ENCODE data around the gene ALOX12B. TPM values are rescaled to one million over a fixed set of nuclear protein-coding genes. Genes with fewer than 3 reads are reported as not detected.

ALOX12B gene
- total RNA-seq, 1 experiment from 2014 or later: not detected

DNA sequence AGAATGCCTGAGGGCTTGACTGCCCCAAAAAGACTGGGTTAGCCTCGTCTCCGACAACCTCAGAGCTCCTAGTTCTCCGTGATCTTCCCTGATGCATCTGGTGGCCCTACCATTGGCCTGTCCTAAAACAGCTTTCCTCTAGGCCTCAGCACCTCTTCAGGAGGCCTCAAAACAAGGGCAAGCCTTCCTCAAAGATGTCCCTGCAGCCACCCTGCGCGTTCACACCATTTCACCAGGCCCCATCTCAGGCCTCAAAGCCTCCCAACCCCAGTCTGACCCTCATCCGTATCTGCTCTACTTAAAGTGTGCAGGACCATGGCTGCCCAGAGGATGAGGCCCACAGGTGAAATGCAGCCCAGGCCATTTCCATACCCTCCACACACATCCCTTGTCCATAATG is 23.4 kb upstream of the ALOX12B start:
- no peaks in the 10 kb centered on the region for H3K36me3 ChIP-seq (ENCODE audit: low read depth)
- no peaks in the 10 kb centered on the region for H3K9me3 ChIP-seq (ENCODE audit: insufficient read depth, low read depth)
- no peaks in the 10 kb centered on the region for H3K79me2 ChIP-seq (ENCODE audit: low read depth)
- ChIA-PET CTCF (interaction anchor here (0.6 to 0.9 kb wide), 3 partner anchors 20 to 890 kb away, joined by 3 read pairs; no protein-coding TSS in a partner anchor), POLR2A (ENCODE audit: unreplicated experiment) (no interaction called here)
- no peaks in the 10 kb centered on the region for H3K27me3 ChIP-seq (ENCODE audit: insufficient read depth, low read depth)
- TF ChIP-seq, protein P1, sequence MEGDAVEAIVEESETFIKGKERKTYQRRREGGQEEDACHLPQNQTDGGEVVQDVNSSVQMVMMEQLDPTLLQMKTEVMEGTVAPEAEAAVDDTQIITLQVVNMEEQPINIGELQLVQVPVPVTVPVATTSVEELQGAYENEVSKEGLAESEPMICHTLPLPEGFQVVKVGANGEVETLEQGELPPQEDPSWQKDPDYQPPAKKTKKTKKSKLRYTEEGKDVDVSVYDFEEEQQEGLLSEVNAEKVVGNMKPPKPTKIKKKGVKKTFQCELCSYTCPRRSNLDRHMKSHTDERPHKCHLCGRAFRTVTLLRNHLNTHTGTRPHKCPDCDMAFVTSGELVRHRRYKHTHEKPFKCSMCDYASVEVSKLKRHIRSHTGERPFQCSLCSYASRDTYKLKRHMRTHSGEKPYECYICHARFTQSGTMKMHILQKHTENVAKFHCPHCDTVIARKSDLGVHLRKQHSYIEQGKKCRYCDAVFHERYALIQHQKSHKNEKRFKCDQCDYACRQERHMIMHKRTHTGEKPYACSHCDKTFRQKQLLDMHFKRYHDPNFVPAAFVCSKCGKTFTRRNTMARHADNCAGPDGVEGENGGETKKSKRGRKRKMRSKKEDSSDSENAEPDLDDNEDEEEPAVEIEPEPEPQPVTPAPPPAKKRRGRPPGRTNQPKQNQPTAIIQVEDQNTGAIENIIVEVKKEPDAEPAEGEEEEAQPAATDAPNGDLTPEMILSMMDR (conservative IDR thresholded peaks at IDR 0.05): no peak
- TF ChIP-seq EZH2 (IDR thresholded peaks at IDR 0.05; ENCODE audit: low read depth): no peak
- H3K9me2 ChIP-seq (ENCODE audit: insufficient read depth): no peaks in the 10 kb centered on the region
- H3K4me2 ChIP-seq: no peak overlapping the region
- no peak overlapping the region for H2AFZ ChIP-seq
- DNase-seq: no peak
- H3K4me1 ChIP-seq (replicated peaks; ENCODE audit: insufficient read depth): no peaks in the 10 kb centered on the region
- intact Hi-C loops (cut with micrococcal nuclease; ENCODE audit: unreplicated experiment): loop anchor here (2.0 kb wide), 1 partner anchor 30 kb away; no protein-coding TSS in a partner anchor
- H3K27ac ChIP-seq: no peak overlapping the region
- no peaks in the 10 kb centered on the region for H3F3A ChIP-seq (ENCODE audit: insufficient read depth, low read depth)
- no peaks in the 10 kb centered on the region for H4K20me1 ChIP-seq (ENCODE audit: insufficient read depth)
- BruUV-seq (replicated peaks): no TSS peak
- no peak overlapping the region for H3K4me3 ChIP-seq

DNA sequence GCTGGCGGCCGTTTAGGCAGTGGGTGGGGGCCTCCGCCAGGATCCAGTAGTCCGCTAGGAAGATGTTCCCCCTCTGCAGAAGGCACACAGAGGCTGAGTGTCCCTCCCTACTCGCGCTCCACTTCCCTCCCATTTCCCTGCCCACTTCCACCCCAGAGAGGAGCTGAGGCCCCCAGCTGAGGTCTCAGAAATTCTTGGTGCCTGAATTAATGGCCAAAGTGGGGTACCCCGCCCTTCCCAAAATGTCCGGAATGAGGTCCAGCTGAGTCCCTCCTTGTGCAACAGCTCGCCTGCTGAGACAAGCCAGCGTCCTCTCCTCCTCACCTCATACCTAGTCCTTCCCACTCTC is 22.9 kb upstream of the ALOX12B start:
- Histone ChIP-seq H3K27me3 (ENCODE audit: insufficient read depth, low read depth) (no peaks in the 10 kb centered on the region), H2AFZ (no peak overlapping the region), H3K36me3 (ENCODE audit: low read depth) (no peaks in the 10 kb centered on the region), H3K79me2 (ENCODE audit: low read depth) (no peaks in the 10 kb centered on the region), H3K9me3 (ENCODE audit: insufficient read depth, low read depth) (no peaks in the 10 kb centered on the region), H4K20me1 (ENCODE audit: insufficient read depth) (no peaks in the 10 kb centered on the region), H3F3A (ENCODE audit: insufficient read depth, low read depth) (no peaks in the 10 kb centered on the region), H3K4me1 (replicated peaks; ENCODE audit: insufficient read depth) (no peaks in the 10 kb centered on the region), H3K4me3 (no peak overlapping the region), H3K9me2 (ENCODE audit: insufficient read depth) (no peaks in the 10 kb centered on the region), H3K27ac (no peak overlapping the region), H3K4me2 (peak overlapping the region; percentile 50; the same call in 1 of the 2 replicates)
- intact Hi-C loops (cut with micrococcal nuclease; ENCODE audit: unreplicated experiment): loop anchor here (2.0 kb wide), 1 partner anchor 30 kb away; no protein-coding TSS in a partner anchor
- BruUV-seq (replicated peaks): no TSS peak
- no peak for DNase-seq
- CTCF ChIA-PET: interaction anchor here (0.6 to 0.9 kb wide), 3 partner anchors 19 to 891 kb away, joined by 3 read pairs; no protein-coding TSS in a partner anchor
- no peak for TF ChIP-seq EZH2 (IDR thresholded peaks at IDR 0.05; ENCODE audit: low read depth)
- TF ChIP-seq, protein P1 (conservative IDR thresholded peaks at IDR 0.05): peak; percentile 14; the same call in 1 of the 2 replicates
- POLR2A ChIA-PET (ENCODE audit: unreplicated experiment): no interaction called here

DNA sequence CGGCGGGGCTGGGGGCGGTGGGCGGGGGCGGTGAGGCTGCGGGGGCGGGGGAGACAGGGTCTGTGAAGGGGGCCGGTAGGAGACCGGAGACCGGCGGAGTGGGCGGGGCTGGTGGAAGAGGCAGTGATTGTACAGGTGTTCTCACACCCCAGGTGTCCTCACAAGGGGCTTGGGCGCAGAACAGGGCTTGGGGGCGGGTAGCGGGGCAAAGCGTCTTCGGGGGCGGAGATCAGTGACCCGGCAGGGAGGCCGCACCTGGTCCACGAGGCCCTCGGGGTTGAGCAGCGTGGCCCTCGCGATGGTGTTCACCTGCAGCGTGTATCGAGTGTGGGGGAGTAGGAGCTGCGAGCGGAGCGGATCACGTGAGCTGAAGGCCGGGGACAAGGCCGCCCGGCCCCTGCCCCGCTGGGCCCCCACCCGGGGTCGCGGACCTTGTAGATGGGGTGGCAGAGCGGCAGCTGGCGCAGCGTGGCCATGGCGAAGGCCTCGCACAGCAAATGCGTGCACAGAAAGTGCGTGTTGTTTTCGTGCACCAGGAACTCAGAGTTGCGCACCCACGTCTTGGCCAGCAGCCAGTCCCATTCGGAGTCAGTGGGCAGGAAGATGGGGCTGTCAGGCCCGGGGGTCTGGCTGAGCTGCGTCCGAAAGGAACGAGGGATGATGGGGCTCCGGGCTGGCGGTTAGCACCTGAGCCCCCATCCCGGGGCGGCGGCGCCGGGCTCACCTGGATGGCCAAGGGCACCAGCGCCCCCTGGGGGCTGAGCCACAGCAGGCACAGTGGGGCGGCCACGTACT is 22.3 kb upstream of the ALOX12B start:
- no TSS peak for BruUV-seq (replicated peaks)
- intact Hi-C loops (cut with micrococcal nuclease; ENCODE audit: unreplicated experiment): loop anchor here (2.0 kb wide), 1 partner anchor 29 kb away; no protein-coding TSS in a partner anchor
- Histone ChIP-seq H3K36me3 (ENCODE audit: low read depth) (no peaks in the 10 kb centered on the region), H3K4me1 (replicated peaks; ENCODE audit: insufficient read depth) (no peaks in the 10 kb centered on the region), H3K27me3 (ENCODE audit: insufficient read depth, low read depth) (no peaks in the 10 kb centered on the region), H3K4me2 (peak overlapping the region; percentile 50), H3K27ac (no peak overlapping the region), H2AFZ (no peak overlapping the region), H3K9me2 (ENCODE audit: insufficient read depth) (no peaks in the 10 kb centered on the region), H3K9me3 (ENCODE audit: insufficient read depth, low read depth) (no peaks in the 10 kb centered on the region), H3K4me3 (peak overlapping the region; percentile 18; the same call in 1 of the 2 replicates), H3K79me2 (ENCODE audit: low read depth) (no peaks in the 10 kb centered on the region), H4K20me1 (ENCODE audit: insufficient read depth) (no peaks in the 10 kb centered on the region), H3F3A (ENCODE audit: insufficient read depth, low read depth) (no peaks in the 10 kb centered on the region)
- DNase-seq: peak in 1 of 2 experiments; percentile 67
- POLR2A ChIA-PET (ENCODE audit: unreplicated experiment): no interaction called here
- CTCF ChIA-PET: interaction anchor here (0.8 to 0.9 kb wide), 2 partner anchors 19 to 49 kb away, joined by 3 read pairs; no protein-coding TSS in a partner anchor
- TF ChIP-seq, protein P1 (conservative IDR thresholded peaks at IDR 0.05): peak; percentile 74
- no peak for TF ChIP-seq EZH2 (IDR thresholded peaks at IDR 0.05; ENCODE audit: low read depth)

Data from PC-9 (cell line).